GM12878 (cell line): Measurements from ENCODE around the gene CADPS. TPM values are rescaled to one million over a fixed set of nuclear protein-coding genes. Genes with fewer than 3 reads are reported as not detected.

Experiments used
- EED ChIP-seq: sonication (generic); IDR thresholded peaks from 2 replicates; pipeline ENCODE4 v1.6.1; 2016; ENCODE audit warnings: antibody characterized with exemption, low read depth
- EZH2 ChIP-seq: IDR thresholded peaks from 2 replicates; pipeline ENCODE4 v1.6.1; 2012; ENCODE audit warnings: low read depth, mild to moderate bottlenecking, control low read depth, inconsistent platforms, low read length, borderline replicate concordance; ENCODE audit not compliant: control insufficient read depth
- IKZF2 ChIP-seq, 2 experiments: fragments of 450-650 bp; IDR thresholded peaks; 2 replicates each; pipeline ENCODE4 v1.6.1; 2017; ENCODE audit warnings: mild to moderate bottlenecking in 2 of 2, moderate library complexity in 2 of 2
- NFYB ChIP-seq: IDR thresholded peaks from 2 replicates; pipeline ENCODE4 v1.6.1; 2011; ENCODE audit warnings: low read depth, mild to moderate bottlenecking, low read length, improper control_type of control experiment, moderate library complexity; ENCODE audit not compliant: insufficient read depth
- PML ChIP-seq: IDR thresholded peaks from 2 replicates; pipeline ENCODE4 v1.6.1; 2012; ENCODE audit warnings: low read length, inconsistent platforms
- POLR2A ChIP-seq: IDR thresholded peaks from 2 replicates; pipeline ENCODE4 v1.6.1; 2011; ENCODE audit warnings: low read depth, mild to moderate bottlenecking, low read length
- RAD51 ChIP-seq: fragments of 450-650 bp; IDR thresholded peaks from 2 replicates; pipeline ENCODE4 v1.6.1; 2016; ENCODE audit warnings: moderate library complexity, mild to moderate bottlenecking, inconsistent platforms
- SIN3A ChIP-seq: IDR thresholded peaks from 2 replicates; pipeline ENCODE4 v1.6.1; 2012; ENCODE audit warnings: low read depth, low read length, improper control_type of control experiment
- SMAD5 ChIP-seq: IDR thresholded peaks from 2 replicates; pipeline ENCODE4 v1.6.1; 2016; ENCODE audit warnings: antibody characterized with exemption, low read depth
- ZNF24 ChIP-seq: fragments of 450-650 bp; IDR thresholded peaks from 2 replicates; pipeline ENCODE4 v1.6.1; 2017; ENCODE audit warnings: antibody characterized with exemption, mild to moderate bottlenecking
- polyA plus RNA-seq, 11 experiments: library from polyadenylated mRNA; depleted of rRNA in 4 of 11; unstranded in 6 of 11; stranded (reverse) in 5 of 11; fragments of >200 nt; fragmentation: Nextera tagmentation in 4 of 11; fragmentation: Illumina TruSeq in 1 of 11; extraction: Ambion mirVana in 4 of 11; extraction: Trizol in 1 of 11; gene quantifications; 1 replicate in 1 of 11; 2 replicates in 10 of 11; pipeline versions ENCODE4 v1.2.1 to v1.2.3, GENCODE V29; 2011 to 2016; ENCODE audit warnings: inconsistent platforms in 2 of 11, missing spikeins in 2 of 11, low read depth in 1 of 11
- total RNA-seq, 4 experiments: library from RNA; depleted of rRNA in 3 of 4; stranded (reverse); fragments of >200 nt in 3 of 4; fragmentation: Illumina TruSeq in 1 of 4; extraction: Trizol in 1 of 4; gene quantifications; 2 replicates each; pipeline versions ENCODE4 v1.2.1 to v1.2.3, GENCODE V29; 2013 to 2021
- TF ChIP-seq, protein P1 (sequence below): fragments of 150-350 bp; IDR thresholded peaks from 2 replicates; pipeline ENCODE4 v1.6.1; 2016; ENCODE audit warnings: low read depth, low read length
- TF ChIP-seq, protein P2 (sequence below): fragments of 450-650 bp; IDR thresholded peaks from 2 replicates; pipeline ENCODE4 v1.6.1; 2017; ENCODE audit warnings: mild to moderate bottlenecking, moderate library complexity
- TF ChIP-seq, protein P3 (sequence below): fragments of 450-650 bp; IDR thresholded peaks from 2 replicates; pipeline ENCODE4 v1.6.1; 2018; ENCODE audit warnings: borderline replicate concordance, mild to moderate bottlenecking; ENCODE audit not compliant: partially characterized antibody

The CADPS gene
- total and polyA plus RNA-seq, 10 of the 15 experiments (the other 5 are each of a cell fraction or from before 2014, with no cell fraction given) = 0.20 TPM; not detected in 9

DNA sequence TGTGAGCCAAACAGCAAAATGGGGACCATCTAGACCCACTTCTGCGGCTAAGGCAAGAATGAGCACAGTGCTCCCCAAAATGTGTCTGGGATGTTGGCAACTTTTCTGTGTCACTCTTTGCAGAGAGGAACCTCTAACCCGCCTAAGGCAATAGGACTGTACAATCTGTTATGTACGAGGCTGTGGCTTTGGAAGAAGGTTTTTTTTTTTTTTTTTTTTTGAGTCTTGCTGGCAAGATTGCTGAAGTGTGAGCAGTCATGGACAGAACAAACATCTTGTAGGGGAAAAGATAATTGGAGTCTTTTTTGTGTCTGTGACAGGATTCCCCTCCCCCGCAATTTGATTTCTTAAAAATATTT is 509.1 kb downstream of the CADPS start (continued):
- TF ChIP-seq, protein P1, sequence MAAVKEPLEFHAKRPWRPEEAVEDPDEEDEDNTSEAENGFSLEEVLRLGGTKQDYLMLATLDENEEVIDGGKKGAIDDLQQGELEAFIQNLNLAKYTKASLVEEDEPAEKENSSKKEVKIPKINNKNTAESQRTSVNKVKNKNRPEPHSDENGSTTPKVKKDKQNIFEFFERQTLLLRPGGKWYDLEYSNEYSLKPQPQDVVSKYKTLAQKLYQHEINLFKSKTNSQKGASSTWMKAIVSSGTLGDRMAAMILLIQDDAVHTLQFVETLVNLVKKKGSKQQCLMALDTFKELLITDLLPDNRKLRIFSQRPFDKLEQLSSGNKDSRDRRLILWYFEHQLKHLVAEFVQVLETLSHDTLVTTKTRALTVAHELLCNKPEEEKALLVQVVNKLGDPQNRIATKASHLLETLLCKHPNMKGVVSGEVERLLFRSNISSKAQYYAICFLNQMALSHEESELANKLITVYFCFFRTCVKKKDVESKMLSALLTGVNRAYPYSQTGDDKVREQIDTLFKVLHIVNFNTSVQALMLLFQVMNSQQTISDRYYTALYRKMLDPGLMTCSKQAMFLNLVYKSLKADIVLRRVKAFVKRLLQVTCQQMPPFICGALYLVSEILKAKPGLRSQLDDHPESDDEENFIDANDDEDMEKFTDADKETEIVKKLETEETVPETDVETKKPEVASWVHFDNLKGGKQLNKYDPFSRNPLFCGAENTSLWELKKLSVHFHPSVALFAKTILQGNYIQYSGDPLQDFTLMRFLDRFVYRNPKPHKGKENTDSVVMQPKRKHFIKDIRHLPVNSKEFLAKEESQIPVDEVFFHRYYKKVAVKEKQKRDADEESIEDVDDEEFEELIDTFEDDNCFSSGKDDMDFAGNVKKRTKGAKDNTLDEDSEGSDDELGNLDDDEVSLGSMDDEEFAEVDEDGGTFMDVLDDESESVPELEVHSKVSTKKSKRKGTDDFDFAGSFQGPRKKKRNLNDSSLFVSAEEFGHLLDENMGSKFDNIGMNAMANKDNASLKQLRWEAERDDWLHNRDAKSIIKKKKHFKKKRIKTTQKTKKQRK = no peak
- TF ChIP-seq POLR2A = no peak
- no peak for TF ChIP-seq ZNF24
- no peak for TF ChIP-seq RAD51
- TF ChIP-seq SIN3A = no peak
- TF ChIP-seq EZH2 = no peak
- TF ChIP-seq, protein P2, sequence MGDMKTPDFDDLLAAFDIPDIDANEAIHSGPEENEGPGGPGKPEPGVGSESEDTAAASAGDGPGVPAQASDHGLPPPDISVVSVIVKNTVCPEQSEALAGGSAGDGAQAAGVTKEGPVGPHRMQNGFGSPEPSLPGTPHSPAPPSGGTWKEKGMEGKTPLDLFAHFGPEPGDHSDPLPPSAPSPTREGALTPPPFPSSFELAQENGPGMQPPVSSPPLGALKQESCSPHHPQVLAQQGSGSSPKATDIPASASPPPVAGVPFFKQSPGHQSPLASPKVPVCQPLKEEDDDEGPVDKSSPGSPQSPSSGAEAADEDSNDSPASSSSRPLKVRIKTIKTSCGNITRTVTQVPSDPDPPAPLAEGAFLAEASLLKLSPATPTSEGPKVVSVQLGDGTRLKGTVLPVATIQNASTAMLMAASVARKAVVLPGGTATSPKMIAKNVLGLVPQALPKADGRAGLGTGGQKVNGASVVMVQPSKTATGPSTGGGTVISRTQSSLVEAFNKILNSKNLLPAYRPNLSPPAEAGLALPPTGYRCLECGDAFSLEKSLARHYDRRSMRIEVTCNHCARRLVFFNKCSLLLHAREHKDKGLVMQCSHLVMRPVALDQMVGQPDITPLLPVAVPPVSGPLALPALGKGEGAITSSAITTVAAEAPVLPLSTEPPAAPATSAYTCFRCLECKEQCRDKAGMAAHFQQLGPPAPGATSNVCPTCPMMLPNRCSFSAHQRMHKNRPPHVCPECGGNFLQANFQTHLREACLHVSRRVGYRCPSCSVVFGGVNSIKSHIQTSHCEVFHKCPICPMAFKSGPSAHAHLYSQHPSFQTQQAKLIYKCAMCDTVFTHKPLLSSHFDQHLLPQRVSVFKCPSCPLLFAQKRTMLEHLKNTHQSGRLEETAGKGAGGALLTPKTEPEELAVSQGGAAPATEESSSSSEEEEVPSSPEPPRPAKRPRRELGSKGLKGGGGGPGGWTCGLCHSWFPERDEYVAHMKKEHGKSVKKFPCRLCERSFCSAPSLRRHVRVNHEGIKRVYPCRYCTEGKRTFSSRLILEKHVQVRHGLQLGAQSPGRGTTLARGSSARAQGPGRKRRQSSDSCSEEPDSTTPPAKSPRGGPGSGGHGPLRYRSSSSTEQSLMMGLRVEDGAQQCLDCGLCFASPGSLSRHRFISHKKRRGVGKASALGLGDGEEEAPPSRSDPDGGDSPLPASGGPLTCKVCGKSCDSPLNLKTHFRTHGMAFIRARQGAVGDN = no peak
- no peak for TF ChIP-seq IKZF2 (IDR thresholded peaks at IDR 0.05)
- TF ChIP-seq SMAD5 = no peak
- no peak for TF ChIP-seq PML
- TF ChIP-seq, protein P3, sequence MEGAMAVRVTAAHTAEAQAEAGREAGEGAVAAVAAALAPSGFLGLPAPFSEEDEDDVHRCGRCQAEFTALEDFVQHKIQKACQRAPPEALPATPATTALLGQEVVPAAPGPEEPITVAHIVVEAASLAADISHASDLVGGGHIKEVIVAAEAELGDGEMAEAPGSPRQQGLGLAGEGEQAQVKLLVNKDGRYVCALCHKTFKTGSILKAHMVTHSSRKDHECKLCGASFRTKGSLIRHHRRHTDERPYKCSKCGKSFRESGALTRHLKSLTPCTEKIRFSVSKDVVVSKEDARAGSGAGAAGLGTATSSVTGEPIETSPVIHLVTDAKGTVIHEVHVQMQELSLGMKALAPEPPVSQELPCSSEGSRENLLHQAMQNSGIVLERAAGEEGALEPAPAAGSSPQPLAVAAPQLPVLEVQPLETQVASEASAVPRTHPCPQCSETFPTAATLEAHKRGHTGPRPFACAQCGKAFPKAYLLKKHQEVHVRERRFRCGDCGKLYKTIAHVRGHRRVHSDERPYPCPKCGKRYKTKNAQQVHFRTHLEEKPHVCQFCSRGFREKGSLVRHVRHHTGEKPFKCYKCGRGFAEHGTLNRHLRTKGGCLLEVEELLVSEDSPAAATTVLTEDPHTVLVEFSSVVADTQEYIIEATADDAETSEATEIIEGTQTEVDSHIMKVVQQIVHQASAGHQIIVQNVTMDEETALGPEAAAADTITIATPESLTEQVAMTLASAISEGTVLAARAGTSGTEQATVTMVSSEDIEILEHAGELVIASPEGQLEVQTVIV = no peak
- TF ChIP-seq NFYB = no peak
- no peak for TF ChIP-seq EED
